22Rv1 (cell line): ENCODE measurements around the gene OR10A6.

Experiments
- CTCF ChIP-seq: fragments of 450-650 bp; IDR thresholded peaks from 2 replicates; pipeline ENCODE4 v1.5.1; 2017; ENCODE audit warnings: mild to moderate bottlenecking
- ZFX ChIP-seq: fragments of 450-650 bp; IDR thresholded peaks from 2 replicates; pipeline ENCODE4 v1.6.1; 2017; ENCODE audit warnings: antibody characterized with exemption, borderline replicate concordance

DNA sequence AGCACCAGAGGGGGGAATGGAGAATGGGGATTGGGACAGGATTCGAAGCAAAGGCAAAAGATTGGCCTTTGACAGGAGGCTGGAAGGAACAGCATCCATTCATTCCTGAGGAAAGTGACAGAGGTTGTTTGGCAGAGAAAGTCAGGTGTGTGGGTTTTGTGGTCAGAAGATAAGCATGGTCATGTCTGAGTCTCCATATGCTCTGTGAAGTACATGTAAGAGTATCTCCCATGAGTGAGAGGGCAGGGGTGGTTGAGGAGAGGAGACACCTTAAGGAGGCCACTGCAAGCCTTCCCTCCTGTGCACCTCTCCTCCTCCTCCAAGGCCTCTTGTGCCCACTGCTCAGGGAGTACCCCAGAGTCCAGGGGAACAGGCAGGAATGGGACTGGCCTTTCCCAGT is 36.0 kb upstream of the OR10A6 start:
- no peak for TF ChIP-seq CTCF
- TF ChIP-seq ZFX = no peak
